ENCODE data around the gene DNASE2B.

GRCh38 chr1:84363019-84363418, 35.3 kb upstream of the DNASE2B start:
- TF ChIP-seq, protein P1, sequence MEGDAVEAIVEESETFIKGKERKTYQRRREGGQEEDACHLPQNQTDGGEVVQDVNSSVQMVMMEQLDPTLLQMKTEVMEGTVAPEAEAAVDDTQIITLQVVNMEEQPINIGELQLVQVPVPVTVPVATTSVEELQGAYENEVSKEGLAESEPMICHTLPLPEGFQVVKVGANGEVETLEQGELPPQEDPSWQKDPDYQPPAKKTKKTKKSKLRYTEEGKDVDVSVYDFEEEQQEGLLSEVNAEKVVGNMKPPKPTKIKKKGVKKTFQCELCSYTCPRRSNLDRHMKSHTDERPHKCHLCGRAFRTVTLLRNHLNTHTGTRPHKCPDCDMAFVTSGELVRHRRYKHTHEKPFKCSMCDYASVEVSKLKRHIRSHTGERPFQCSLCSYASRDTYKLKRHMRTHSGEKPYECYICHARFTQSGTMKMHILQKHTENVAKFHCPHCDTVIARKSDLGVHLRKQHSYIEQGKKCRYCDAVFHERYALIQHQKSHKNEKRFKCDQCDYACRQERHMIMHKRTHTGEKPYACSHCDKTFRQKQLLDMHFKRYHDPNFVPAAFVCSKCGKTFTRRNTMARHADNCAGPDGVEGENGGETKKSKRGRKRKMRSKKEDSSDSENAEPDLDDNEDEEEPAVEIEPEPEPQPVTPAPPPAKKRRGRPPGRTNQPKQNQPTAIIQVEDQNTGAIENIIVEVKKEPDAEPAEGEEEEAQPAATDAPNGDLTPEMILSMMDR (IDR thresholded peaks at IDR 0.05), result no peak
- no peak for TF ChIP-seq POLR2A (IDR thresholded peaks at IDR 0.05)

All from adrenal gland (tissue), 5 donors.